Activated T-cell treated with anti-CD3 and anti-CD28 coated beads, Interleukin-2, amount 50 U/mL, for 48 hours (primary cell): Measurements from ENCODE around the gene BICDL1.

Experiments
- DNase-seq, 2 experiments: peaks; one replicate each; pipeline ENCODE4 v3.0.0-alpha.2; 2020

The BICDL1 gene

GRCh38 chr12:120055231-120056000 lies 66.4 kb downstream of the BICDL1 start:
- no peak for DNase-seq

- no peak for DNase-seq
These were observed 67.7 kb downstream of the BICDL1 start for GRCh38 chr12:120056739-120057138.

DNA sequence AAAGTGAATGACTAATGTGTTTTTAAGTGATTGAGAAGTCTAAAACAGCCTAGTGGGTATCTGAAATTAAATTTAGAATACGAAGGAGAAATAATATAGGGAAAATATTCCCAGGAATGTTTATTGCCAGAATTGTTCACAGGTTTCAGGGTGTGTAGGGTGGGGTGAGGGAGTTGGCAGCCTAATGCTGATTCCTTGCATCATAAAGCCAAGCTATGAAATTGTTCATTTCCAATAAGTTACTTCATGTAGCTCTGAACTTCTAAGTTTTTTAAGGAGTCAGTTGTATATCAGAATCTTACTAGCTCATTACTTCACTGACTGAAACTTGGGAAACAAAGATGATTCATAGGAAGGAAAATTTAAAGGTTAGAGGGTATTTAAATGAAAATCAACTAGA lies 71.2 kb downstream of the BICDL1 start:
- DNase-seq, result no peak

GRCh38 chr12:120060717-120061116 lies 71.7 kb downstream of the BICDL1 start:
- no peak for DNase-seq

GRCh38 chr12:120061575-120062214 lies 72.7 kb downstream of the BICDL1 start:
- DNase-seq, result no peak

GRCh38 chr12:120062976-120063579 lies 74.0 kb downstream of the BICDL1 start:
- no peak for DNase-seq

DNA sequence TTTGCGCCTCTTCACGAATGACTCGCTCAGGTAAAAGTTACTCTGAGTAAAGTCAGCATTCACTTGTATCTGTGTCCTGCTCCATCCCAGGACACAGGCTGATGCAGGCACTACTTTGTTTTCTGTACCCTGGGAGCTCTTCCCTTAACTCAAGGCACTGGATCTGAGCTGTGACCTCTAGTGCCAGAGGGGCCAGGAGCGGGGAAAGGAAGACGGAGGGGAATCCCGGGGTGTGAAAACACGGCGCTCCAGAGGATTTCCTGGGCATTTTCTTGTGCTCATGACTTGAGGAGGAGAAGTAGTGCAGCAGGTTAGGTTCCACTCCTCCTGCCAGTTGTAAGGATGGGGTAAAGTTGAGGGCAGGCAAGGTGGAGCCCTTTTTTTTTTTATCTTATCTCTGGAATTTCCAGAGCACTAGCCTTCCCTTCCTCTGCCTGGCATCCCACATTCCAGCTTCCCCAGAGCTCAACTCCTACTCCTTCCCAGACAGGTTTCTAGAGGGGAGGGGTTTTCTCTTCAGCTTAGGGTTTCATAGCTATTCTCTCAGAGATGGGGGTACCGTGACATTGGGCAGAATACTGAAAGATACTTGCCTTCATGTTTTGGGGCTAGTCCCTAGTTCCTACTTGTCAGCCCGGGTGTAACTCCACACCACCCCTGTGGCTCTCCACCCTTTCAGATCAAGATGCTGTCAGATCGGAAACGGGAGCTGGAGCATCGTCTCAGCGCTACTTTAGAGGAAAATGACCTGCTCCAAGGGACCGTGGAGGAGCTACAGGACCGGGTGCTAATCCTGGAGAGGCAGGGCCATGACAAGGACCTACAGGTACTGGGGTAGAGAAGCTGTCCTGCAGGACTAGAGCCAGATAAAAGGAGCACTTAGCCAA lies 75.3 kb downstream of the BICDL1 start:
- DNase-seq, result no peak

DNA sequence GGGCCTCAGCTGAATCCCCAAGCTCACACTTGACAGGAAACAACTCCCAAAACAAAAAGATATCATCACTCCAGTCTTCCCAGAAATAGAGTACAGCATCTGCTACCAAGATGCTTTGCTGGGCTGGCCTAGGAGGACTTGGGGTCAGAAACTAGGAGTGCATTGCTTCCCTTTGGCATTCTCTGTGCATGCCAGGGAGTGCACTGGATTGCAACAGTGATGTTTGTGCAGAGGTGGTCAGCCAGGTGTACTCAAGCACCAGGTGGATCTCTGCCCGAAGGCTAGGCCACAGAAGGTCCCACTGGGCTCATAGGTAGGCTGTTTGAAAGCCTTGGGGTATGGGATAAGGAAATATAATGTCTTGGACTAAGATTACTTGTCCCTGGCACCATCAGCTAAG lies 76.4 kb downstream of the BICDL1 start:
- DNase-seq, result no peak

- DNase-seq, result no peak
These were observed 77.3 kb downstream of the BICDL1 start for GRCh38 chr12:120066341-120066740.

DNA sequence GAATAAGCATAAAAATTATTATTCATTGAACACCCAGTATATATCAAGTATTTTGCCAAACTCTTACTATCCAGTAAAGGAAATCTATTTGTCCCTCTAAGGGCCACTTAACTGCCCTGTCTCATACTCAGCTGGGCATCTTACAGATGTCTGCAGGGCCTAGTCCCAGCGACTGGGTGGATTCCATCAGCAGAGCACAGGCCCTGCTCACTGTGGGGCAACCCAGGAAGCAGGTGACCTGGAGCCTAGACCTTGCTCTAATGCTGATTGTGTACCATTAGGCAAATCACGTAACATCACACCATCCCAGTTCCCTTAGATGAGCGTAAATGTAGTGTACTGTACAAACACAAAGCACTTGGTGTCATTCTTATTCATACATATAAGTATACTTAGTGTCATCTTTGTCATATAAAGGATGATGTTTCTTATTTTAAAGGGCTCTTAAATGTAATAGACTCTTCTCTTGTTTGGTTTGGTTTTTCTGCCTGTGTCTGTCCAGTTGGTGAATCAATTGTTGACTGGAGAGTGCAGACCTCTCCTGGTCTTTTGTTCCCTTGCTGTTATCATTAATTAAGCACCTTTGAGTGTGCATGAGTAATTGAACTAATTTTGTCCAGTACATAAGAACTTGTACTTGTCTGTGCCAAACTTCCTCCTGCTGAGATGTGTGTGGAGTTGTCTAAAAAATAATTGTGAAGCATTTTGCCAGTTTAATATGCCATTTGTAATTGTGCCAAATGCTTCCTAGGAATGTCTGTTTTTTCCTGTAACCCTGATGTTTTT lies 78.2 kb downstream of the BICDL1 start:
- DNase-seq, result no peak

DNA sequence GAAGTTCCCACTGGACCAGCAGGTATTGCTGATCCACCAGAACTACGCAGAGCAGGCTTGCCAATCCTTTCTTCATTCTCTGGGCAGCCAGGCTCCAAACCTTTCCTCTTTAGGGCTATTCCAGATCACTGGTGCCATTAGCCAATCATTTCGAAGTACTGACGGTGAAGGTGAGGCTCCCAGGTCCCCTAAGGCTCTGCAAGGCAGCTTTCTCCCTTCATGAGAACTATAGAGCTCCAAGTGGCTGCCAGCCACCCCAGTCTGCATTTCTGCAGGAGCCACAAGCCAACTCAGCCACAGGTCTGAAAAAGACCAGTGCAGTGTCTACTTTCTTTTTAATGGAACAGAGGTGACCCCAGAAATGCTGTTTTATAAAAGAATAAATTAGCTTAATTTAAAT lies 78.9 kb downstream of the BICDL1 start:
- no peak for DNase-seq

DNA sequence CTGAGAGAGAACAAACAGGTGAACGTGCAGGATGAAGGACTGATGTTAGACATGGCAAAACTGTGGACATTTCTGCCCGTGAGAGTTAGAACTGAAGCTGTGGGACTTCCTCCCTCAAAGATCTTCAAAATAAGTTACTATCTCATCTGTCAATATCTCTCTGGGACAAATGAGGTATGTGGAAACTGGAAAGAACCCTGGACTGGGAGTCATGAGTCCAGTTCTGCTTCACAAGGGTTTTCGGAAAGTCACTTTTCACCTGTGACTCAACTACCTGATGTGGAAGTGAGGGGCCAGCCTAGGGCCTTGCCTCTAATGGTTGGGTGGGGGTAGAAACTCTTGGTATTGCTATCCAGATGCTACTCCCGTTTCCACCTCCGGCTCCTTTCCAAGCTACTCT lies 80.2 kb downstream of the BICDL1 start:
- no peak for DNase-seq

- no peak for DNase-seq
These were observed 82.5 kb downstream of the BICDL1 start for GRCh38 chr12:120071493-120072020.

DNA sequence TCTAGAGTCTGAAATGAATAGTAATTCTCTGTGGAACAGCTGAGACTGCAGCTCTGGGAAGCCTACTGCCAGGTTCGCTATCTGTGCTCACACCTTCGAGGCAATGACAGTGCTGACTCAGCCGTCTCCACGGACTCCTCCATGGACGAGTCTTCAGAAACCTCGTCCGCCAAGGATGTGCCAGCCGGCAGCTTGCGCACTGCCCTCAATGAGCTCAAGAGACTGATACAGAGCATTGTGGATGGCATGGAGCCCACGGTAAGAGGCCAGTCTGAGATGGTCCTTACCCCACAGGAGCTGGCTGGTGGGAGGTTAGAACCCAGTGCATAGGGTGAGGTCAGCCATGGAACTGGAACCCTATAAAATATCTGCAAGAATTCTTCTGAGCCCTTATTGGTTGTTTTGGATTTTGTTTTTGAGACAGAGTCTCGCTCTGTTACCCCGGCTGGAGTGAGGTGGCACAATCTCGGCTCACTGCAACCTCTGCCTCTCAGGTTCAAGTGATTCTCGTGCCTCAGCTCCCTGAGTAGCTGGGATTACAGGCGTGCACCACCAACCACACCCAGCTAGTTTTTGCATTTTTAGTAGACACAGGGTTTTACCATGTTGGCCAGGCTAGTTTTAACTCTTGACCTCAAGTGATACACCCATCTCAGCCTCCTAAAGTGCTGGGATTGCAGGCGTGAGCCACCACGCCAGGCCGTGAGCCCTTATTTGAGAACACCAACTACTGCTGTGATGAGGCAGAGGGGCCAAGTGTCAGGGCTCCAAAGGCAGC lies 83.6 kb downstream of the BICDL1 start:
- no peak for DNase-seq

DNA sequence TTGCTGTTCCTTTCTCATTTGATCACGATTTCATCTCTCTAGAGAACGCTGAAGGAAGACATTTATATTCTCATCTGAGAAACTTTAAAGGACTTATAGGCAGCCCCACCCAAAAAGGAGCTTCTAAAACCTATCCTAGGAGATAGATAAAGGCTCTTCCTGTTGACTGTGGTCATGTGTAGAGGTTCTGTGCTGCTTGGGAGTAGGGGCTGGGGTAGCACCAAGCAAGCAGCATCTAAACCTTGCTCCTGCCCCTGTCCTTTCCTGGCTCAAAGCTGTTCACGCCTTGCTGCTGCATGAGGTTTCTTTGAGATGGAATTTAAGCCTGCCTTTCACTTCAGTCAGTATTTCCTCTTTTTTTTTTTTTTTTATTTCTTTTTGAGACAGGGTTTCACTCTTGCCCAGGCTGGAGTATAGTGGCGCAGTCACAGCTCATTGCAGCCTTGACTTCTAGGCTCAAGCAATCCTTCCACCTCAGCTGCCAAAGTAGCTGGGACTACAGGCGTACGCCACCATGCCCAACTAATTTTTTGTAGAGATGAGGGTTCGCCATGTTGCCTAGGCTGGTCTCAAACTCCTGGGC lies 86.1 kb downstream of the BICDL1 start:
- peak in 1 of 2 experiments; percentile 8 for DNase-seq

DNA sequence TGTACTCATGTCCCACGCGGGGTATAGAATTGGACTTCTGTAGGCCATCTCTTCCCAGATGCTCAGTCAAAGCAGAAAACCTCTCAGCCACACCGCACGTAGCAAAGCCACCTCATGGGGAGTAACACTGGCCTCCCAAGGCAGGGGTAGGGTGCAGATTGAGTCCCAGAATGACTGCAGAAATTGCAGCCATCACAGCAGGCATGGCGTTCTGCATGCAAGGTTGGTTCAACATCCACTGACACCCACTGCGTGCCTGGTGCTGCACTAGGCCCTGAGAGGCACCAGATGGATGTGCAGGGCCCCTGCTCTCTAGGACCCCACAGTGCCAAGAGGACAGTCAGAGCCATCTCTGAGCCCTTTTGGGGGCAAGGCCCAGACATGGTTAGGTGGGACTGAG lies 87.6 kb downstream of the BICDL1 start:
- peak in 1 of 2 experiments; percentile 10 for DNase-seq

GRCh38 chr12:120077260-120077659 lies 88.2 kb downstream of the BICDL1 start:
- DNase-seq, result peak in 1 of 2 experiments; percentile 7

GRCh38 chr12:120078868-120079267 lies 89.8 kb downstream of the BICDL1 start:
- DNase-seq, result no peak

DNA sequence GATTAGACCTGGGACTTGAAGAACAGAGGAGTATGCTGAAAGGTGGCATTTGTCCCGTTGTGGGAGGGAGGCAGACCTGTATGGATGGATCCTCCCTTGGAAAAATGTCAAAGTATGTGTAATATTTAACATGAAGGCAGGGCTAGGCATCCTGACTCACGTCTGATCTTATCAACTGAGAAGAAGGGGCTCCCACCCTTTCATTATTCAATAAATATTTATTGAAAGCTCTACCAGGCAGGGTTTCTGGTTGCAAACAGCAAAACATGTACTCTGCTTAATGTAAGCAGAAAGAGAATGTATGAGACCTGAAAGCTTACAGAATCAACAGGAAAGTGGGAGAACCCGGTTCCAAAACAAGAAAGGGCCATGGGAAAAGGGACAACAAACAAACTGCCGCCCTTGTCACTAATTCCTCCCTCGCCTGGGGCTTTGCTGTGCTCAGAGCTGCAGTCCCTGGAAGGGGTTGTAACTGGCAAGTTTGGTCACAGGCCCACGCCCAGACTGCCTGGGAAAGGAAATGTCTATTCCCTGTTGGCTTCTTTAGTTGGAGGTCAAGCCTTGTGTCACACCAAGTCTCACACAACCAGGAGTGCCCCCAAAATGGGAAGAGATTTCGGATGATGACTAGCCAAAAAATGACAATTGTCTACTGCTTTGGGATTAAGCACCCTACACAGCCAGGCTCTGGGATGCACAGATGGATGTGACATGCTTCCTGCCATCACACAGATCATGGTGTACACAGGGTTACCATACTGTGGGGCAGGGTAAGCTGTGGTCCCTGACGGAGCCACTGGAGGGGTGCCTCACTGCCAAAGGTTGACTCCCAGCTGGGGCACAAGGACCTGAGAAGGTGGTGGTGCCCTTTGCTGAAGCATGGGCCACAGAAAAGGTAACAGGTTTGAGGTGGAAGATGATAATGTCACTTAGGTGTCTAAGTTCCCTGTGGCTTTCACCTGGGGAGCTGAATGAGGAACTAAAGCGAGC lies 90.7 kb downstream of the BICDL1 start:
- no peak for DNase-seq

- DNase-seq, result no peak
These were observed 92.6 kb downstream of the BICDL1 start for GRCh38 chr12:120081641-120082040.
